Hepatocyte (in vitro differentiated cells): ENCODE measurements around the gene CTTN.

Experiments used
- CTCF ChIP-seq: fragments of 200-600 bp; sonication (generic); IDR thresholded peaks from 2 replicates; pipeline ENCODE4 v1.5.1; 2016; ENCODE audit warnings: antibody characterized with exemption, mild to moderate bottlenecking; ENCODE audit not compliant: poor library complexity
- EZH2phosphoT487 ChIP-seq: fragments of 200-600 bp; sonication (generic); IDR thresholded peaks from one replicate; pipeline ENCODE4 v1.6.1; 2018; ENCODE audit warnings: antibody characterized with exemption, mild to moderate bottlenecking, low read depth, moderate library complexity; ENCODE audit not compliant: unreplicated experiment, severe bottlenecking

- TF ChIP-seq CTCF = no peak
- no peak for TF ChIP-seq EZH2phosphoT487
Measured at GRCh38 chr11:70402016-70402415, 3.7 kb downstream of the CTTN start.
